Left kidney (tissue), 8 donors: Measurements from ENCODE around the gene MTERF2. TPM values are rescaled to one million over a fixed set of nuclear protein-coding genes. Genes with fewer than 3 reads are reported as not detected.
"Not testable (repeated sequence)": the region's sequence is repeated elsewhere in the genome, so short reads cannot be mapped to it uniquely, and the experiment has no call there.

Experiments used
- DNase-seq: peaks from one replicate; pipeline ENCODE4 v3.0.0-alpha.2; 2013
- long read RNA-seq, 8 donors: transcript quantifications; one replicate each; lab custom pipeline, GENCODE V29; 2026
- polyA plus RNA-seq: library from polyadenylated mRNA; unstranded; fragments of 120-200 nt; gene quantifications from one replicate; pipeline ENCODE4 v1.2.1, GENCODE V29; 2013; ENCODE audit not compliant: insufficient read length

The MTERF2 gene
- 38.6 TPM for polyA plus RNA-seq
- long read RNA-seq, donor 1, transcript MTERF2-201 (3 exons, 1,790 nt), result major isoform, 5 of 10 reads
- long read RNA-seq, donor 1, partial matches to known transcripts, result 0 of 10 reads
- long read RNA-seq, donor 1, other reads (novel, unspliced or antisense), result 0 of 10 reads
- long read RNA-seq, donor 2, transcript MTERF2-207 (2 exons, 3,235 nt), result minor isoform, 5 of 13 reads
- long read RNA-seq, donor 2, transcript MTERF2-201 (3 exons, 1,790 nt), result major isoform, 7 of 13 reads
- long read RNA-seq, donor 2, partial matches to known transcripts, result 0 of 13 reads
- long read RNA-seq, donor 2, other reads (novel, unspliced or antisense), result 0 of 13 reads
- long read RNA-seq, donor 3, transcript MTERF2-207 (2 exons, 3,235 nt), result major isoform, 7 of 13 reads
- long read RNA-seq, donor 3, transcript MTERF2-201 (3 exons, 1,790 nt), result minor isoform, 6 of 13 reads
- long read RNA-seq, donor 3, partial matches to known transcripts, result 0 of 13 reads
- long read RNA-seq, donor 3, other reads (novel, unspliced or antisense), result 0 of 13 reads
- long read RNA-seq, donor 4, partial matches to known transcripts, result 0 of 1 reads
- long read RNA-seq, donor 4, other reads (novel, unspliced or antisense), result 0 of 1 reads
- long read RNA-seq, donor 5, transcript MTERF2-201 (3 exons, 1,790 nt), result minor isoform, 10 of 29 reads
- long read RNA-seq, donor 5, transcript MTERF2-207 (2 exons, 3,235 nt), result major isoform, 14 of 29 reads
- long read RNA-seq, donor 5, partial matches to known transcripts, result 0 of 29 reads
- long read RNA-seq, donor 5, other reads (novel, unspliced or antisense), result 0 of 29 reads
- long read RNA-seq, donor 6, transcript MTERF2-201 (3 exons, 1,790 nt), result major isoform, 5 of 9 reads
- long read RNA-seq, donor 6, partial matches to known transcripts, result 0 of 9 reads
- long read RNA-seq, donor 6, other reads (novel, unspliced or antisense), result 0 of 9 reads
- long read RNA-seq, donor 7, transcript MTERF2-201 (3 exons, 1,790 nt), result minor isoform, 8 of 21 reads
- long read RNA-seq, donor 7, transcript MTERF2-207 (2 exons, 3,235 nt), result major isoform, 9 of 21 reads
- long read RNA-seq, donor 7, partial matches to known transcripts, result 0 of 21 reads
- long read RNA-seq, donor 7, other reads (novel, unspliced or antisense), result 0 of 21 reads
- long read RNA-seq, donor 8, partial matches to known transcripts, result 0 of 3 reads
- long read RNA-seq, donor 8, other reads (novel, unspliced or antisense), result 0 of 3 reads

DNA sequence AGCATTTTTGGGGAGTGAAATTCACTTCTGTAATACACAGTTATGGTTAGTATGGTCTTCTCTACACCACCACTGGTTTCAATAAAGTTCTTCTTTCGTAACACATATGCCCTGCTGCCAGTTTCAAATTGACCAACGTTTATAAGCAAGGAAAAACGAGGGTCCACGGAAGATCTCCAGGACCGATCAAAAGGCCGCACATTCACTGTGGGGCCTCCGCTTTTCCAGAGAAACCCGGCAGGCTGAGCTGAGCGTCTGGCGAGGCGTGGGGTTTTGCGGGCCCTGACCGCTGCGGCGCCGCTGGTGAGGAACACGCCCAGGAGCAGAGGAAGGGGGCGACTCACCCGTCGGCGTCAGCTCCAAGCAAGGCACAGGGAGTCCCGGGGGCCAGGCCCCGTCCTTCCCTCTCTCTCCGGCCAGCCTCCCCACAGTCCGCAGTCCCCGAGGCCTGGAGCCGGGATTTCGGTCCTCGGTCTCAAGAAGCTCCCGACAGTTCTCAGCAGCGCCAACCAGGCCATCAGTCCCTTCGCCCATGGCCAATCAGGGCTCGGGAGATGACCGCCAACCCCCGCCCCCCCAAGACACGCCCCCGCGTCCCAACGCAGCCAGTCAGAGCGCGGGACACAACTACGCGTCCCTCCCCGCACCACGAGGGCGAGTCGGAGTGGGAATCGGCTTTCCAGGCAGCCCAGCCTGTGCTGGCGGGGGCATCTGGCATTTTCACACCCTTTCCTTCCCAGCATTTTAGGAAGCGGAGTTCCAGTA, at the start of gene MTERF2:
Gene MTERF2 (minus strand): TSS at position 522 of the 765 bp plus-strand sequence. CDS start 8,432 bp downstream, outside the sequence.
- peak; percentile 90 for DNase-seq

GRCh38 chr12:107035733-107036132, 48.8 kb upstream of the MTERF2 start:
- DNase-seq, result no peak

GRCh38 chr12:107033758-107034739, 47.1 kb upstream of the MTERF2 start:
- DNase-seq, result no peak

GRCh38 chr12:107032266-107032665, 45.3 kb upstream of the MTERF2 start:
- no peak for DNase-seq

DNA sequence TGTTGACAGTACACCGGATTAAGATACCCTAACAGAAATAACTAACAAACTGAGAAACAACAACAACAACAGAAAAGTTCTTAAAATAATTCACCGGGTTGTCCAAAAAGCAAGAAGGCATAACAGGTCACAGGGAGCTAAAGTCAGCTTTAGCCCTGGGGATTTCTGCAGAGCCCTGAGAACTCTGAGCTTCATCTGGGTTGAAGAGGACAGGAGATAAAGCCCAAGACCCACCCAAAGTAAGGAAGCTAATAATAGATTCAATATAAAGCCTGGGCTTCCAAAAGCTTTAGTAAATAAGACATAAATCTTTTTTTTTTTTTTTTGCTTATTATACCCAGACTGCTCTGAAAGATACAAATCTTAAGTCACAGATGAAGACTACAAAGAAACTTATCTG, 44.1 kb upstream of the MTERF2 start:
- no peak for DNase-seq

DNA sequence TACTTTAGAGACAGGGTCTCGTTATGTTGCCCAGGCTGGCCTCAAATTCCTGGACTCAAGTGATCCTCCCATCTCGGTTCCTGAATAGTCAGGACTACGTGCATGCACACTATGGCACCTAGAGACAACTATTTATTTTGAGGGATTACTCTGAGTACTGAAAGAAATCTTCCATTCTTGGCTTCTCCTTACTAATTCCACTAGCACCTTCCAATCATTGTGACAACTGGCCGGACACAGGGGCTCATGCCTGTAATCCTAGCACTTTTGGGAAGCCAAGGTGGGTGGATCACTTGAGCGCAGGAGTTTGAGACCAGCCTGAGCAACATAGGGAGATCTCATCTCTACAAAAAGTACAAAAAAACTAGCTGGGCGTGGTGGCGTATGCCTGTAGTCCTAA, 42.1 kb upstream of the MTERF2 start:
- no peak for DNase-seq

- peak; percentile 63 for DNase-seq
Measured at GRCh38 chr12:107027636-107028053, 40.7 kb upstream of the MTERF2 start.

DNA sequence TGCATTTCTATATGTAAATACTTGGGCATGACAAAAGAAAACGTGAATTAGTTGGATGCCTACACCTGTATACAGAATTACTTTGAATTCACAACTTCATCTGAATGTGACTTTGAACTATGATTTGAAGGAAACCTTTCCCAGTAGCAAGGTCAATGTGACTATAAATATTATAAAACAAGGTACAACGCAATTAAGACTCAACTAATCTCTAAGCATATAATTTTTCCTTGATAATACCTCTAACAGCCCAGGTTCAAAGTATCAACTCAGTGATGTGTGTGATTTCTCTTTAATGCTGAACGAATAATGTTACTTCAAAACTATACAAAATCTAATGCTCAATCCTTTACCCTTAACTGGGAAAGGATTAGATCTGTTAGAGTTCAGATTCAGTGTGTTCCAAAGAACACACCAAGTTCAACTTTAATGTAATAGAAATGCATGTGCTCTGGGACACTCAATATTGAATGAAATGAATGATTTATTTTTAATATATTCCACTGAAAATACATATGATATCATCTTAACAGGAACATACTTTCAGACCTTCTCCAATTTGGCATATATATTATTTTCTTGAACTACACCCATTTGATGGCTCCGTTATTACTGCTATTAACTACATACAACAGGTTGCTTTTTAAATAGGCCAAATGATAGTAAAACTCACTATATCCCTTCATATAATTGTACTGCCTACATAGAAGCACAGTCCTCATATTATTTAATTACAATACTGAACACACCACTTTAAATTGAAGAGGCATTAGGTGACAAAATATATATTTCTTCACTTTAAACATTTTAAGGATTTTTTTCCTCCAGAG, 40.1 kb upstream of the MTERF2 start:
- no peak for DNase-seq

GRCh38 chr12:107026356-107026755, 39.4 kb upstream of the MTERF2 start:
- DNase-seq, result not testable (repeated sequence)

- DNase-seq, result no peak
Measured at GRCh38 chr12:107025671-107026070, 38.7 kb upstream of the MTERF2 start.

GRCh38 chr12:107019546-107019945, 32.6 kb upstream of the MTERF2 start:
- DNase-seq, result no peak

- DNase-seq, result no peak
Measured at GRCh38 chr12:107017042-107017441, 30.1 kb upstream of the MTERF2 start.

DNA sequence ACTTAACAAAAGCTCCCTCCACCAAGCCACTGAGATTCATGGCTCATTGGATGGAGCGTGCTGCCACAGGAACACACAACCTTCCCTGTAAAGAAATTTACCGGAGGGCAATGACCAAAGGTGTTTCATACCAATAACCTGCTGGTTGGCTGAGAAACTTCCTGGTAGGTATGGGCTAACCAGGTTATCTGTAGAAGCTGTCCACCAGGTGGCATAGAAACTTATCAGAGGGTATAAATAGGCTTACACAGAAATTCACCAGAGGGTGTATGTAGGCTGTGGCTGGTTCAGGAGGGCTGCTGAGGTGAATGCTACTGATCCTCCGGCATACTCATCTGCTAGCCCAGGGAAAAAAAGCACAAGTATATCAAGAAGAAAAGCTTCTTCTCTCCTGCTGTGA, 27.1 kb upstream of the MTERF2 start:
- no peak for DNase-seq

- DNase-seq, result no peak
Measured at GRCh38 chr12:107012736-107013425, 25.9 kb upstream of the MTERF2 start.

- no peak for DNase-seq
Measured at GRCh38 chr12:107011519-107011918, 24.6 kb upstream of the MTERF2 start.

DNA sequence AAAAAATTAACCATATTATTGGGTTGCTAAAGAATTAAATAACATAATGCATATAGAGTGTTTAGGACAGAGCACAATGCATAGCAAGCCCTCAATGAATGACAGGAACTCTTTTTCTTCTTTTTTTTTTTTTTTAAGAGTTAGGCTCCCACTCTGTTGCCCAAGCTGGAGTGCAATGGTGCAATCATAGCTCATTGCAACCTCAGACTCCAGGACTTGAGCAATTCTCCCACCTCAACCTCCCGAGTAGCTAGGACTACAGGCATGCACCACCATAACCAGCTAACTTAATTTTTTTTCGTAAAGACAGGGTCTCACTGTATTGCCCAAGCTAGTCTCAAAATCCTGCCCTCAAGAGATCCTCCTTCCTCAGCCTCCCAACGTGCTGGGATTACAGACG, 20.5 kb upstream of the MTERF2 start:
- no peak for DNase-seq

DNA sequence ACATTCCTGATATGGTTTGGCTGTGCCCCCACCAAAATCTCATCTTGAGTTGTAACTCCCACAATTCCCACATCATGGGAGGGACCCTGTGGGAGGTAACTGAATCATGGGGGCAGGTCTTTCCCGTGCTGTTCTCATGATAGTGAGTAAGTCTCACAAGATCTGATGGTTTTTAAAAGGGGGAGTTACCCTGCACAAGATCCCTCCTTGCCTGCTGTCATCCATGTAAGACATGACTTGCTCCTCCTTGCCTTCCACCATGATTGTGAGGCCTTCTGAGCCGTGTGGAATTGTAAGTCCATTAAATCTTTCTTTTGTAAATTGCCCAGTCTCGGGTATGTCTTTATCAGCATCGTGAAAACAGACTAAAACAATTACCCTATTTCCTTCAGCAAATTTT, 15.7 kb upstream of the MTERF2 start:
- not testable (repeated sequence) for DNase-seq

GRCh38 chr12:106999446-106999845, 12.5 kb upstream of the MTERF2 start:
- no peak for DNase-seq

DNA sequence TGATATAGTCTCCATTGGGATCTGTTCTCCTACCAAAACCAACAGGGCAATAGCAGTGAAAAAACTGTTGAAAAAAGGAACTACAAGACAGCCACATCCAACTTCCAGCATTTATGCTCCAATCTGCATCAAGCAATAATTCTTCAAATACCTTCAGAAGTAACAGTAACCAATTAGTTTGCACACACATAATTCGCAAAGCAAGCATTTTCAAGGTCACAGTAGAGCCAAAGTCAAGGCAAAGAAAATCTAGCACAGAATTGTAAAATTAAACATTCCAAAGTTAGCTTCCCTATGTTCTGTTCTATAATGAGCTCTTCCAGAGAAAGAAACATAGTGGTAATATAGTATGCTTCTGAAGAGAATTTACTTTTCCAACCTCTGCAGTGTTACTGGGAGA, 11.0 kb upstream of the MTERF2 start:
- DNase-seq, result no peak
